Mucosa of rectum (tissue), 2 donors: Measurements from ENCODE around the gene RFFL.
A peak's percentile ranks its signal among the peaks of the same experiment; 100 is the strongest.
"Not testable (repeated sequence)": the region's sequence is repeated elsewhere in the genome, so short reads cannot be mapped to it uniquely, and the experiment has no call there.

ENCODE experiments used
- H3K27ac ChIP-seq, 2 donors: one replicate each; pipeline ENCODE4 v1.7.0; 2013; ENCODE audit warnings: inconsistent platforms in 2 of 2, low read depth in 2 of 2, low read length in 2 of 2
- H3K27me3 ChIP-seq, 2 donors: one replicate each; pipeline ENCODE4 v1.7.0; 2013; ENCODE audit warnings: low read length in 2 of 2; ENCODE audit not compliant: control insufficient read depth in 2 of 2, insufficient read depth in 2 of 2
- H3K36me3 ChIP-seq, 2 donors: one replicate each; pipeline ENCODE4 v1.7.0; 2013; ENCODE audit warnings: low read length in 2 of 2; ENCODE audit not compliant: control insufficient read depth in 2 of 2, insufficient read depth in 2 of 2
- H3K4me1 ChIP-seq, 2 donors: one replicate each; pipeline ENCODE4 v1.7.0; 2013; ENCODE audit warnings: low read length in 2 of 2, mild to moderate bottlenecking in 1 of 2; ENCODE audit not compliant: control insufficient read depth in 2 of 2, insufficient read depth in 2 of 2
- H3K4me3 ChIP-seq, 2 donors: one replicate each; pipeline ENCODE4 v1.7.0; 2013; ENCODE audit warnings: low read length in 2 of 2
- H3K9ac ChIP-seq, 2 donors: one replicate each; pipeline ENCODE4 v1.7.0; 2013; ENCODE audit warnings: low read length in 2 of 2, low read depth in 1 of 2, mild to moderate bottlenecking in 1 of 2
- H3K9me3 ChIP-seq, 2 donors: one replicate each; pipeline ENCODE4 v1.7.0; 2013; ENCODE audit warnings: low read length in 2 of 2; ENCODE audit not compliant: control insufficient read depth in 2 of 2
- donor health status: healthy.
- donor health status: Normal muscosa, but diverticular disease.

RFFL gene

DNA sequence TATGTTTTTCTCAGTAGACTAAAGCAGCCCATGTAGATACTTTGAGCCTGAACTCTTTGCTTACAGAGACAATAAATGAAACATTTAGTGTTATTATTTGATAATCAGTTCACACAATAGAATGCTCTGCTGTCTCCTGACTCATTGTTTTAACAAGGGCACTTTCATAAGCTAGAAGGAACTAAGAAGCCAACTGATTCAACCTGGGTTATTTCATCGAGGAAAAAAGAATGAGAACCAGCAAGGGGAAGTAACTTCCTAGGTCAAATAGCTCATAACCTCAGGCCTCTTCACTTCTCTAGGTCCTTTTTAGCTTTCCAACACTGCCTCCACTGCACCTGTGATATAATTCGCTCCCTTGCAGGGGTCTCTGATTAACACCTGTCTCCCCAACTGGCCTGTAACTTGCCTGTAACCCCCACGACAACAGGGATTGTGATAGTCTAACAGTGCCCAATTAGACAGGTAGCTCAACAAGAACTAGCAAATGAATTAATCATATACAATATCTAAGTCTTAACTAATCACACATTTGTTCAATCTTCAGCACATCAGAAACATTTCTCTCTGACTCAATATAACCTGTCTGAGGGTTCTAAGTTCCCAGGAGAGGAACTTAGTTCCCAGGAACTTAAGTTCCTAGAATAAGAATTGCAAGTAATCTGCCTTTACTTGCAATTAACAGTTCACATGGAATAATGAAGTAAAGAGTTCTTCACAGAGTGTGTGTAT lies 34.8 kb downstream of the RFFL start:
- Histone ChIP-seq H3K27ac (no peak overlapping the region), H3K4me1 (peaks cover 0 to 5% of the 10 kb centered on the region in 2 donors), H3K27me3 (no peaks in the 10 kb centered on the region), H3K9ac (no peak overlapping the region), H3K4me3 (no peak overlapping the region), H3K9me3 (no peaks in the 10 kb centered on the region), H3K36me3 (peaks cover 9 to 11% of the 10 kb centered on the region in 2 donors)

DNA sequence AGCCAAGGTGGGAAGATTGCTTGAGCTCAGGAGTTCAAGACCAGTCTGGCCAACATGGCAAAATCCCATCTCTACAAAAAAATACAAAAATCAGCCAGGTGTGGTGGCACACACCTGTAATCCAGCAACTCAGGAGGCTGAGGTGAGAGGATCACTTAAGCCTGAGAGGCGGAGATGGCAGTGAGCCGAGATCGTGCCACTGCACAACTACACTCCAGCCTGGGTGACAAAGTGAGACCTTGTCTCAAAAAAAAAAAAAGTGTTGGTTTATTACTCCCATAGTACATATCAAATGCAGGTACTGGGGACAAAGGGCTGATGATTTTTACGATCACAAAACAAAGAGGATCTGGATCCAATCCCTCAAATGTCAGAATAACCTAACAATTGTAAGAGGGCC lies 35.4 kb downstream of the RFFL start:
- H3K4me3 ChIP-seq, H3K4me1 ChIP-seq, H3K27ac ChIP-seq, H3K9ac ChIP-seq, H3K9me3 ChIP-seq, H3K27me3 ChIP-seq: not testable (repeated sequence)
- H3K36me3 ChIP-seq, result peaks cover 9 to 11% of the 10 kb centered on the region in 2 donors

DNA sequence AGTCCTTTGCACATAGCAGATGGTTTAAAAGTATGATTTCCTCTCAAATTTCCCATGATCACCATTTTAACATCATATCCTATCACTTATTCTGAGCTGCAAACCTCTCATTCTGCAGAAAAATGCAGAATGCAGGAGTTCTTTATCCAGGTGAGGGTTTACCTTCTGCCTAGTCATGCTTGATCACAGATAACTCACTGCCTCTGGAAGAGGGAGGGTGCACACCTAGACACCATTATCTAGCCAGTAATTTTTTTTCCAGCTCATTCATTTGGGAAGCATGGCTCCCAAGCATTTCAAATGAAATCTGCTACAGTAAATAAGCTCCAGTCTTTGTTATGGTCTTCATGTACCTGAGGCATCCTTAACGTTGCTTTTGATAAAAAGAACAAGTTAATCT lies 38.0 kb downstream of the RFFL start:
- Histone ChIP-seq H3K4me3 (no peak overlapping the region), H3K4me1 (peaks cover 3 to 5% of the 10 kb centered on the region in 2 donors), H3K27me3 (no peaks in the 10 kb centered on the region), H3K9me3 (no peaks in the 10 kb centered on the region), H3K9ac (no peak overlapping the region), H3K27ac (no peak overlapping the region), H3K36me3 (peaks cover 22 to 25% of the 10 kb centered on the region in 2 donors)

DNA sequence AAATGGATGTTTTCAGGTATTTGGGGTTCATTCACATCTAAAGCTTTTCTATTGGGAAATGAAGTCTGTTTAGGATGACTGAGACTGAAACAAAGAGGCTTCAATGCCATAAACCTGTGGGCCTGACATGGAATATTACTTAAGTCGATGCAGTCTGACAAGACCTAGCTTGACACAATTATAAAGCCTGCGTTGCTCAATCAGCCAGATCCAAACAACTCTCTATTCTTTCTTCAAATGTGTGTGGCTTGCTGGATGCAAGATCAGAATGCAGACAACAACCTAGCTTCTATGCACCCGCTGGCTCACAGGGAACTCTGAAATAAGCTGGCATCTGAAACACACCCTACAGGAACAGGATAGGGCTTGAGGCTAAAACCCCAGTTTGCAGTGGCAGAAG lies 40.0 kb downstream of the RFFL start:
- Histone ChIP-seq H3K36me3 (peaks cover 29 to 31% of the 10 kb centered on the region in 2 donors), H3K4me1 (peaks cover 3 to 7% of the 10 kb centered on the region in 2 donors), H3K9ac (no peak overlapping the region), H3K27me3 (no peaks in the 10 kb centered on the region), H3K4me3 (no peak overlapping the region), H3K9me3 (no peaks in the 10 kb centered on the region), H3K27ac (no peak overlapping the region)

DNA sequence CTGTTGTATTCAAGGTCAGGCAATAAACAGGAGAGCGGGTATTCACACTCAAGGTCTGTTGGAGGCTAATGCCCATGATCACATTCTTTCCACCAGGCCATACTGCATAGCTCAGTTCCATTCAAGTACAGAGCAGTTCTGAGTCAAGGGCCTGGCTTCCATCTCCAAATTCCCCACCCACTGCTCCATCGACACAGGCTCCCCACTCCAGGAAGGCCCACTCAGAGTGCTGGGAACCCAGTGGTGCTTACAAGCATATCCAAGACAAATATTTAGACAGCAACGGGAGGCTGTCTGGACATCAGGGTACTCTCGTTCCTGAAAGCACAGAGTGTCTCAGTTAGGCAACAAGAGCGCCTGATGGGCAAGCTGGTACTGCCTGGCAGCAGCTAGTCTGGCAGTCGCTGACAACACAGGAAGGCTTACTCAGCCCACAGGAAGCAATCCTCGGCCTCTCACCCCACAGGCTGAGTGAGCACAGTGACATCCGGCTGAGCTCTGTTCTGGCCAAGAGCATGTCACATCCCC lies 40.9 kb downstream of the RFFL start:
- H3K4me1 ChIP-seq, result peaks cover 3 to 6% of the 10 kb centered on the region in 2 donors
- no peaks in the 10 kb centered on the region for H3K9me3 ChIP-seq
- no peaks in the 10 kb centered on the region for H3K27me3 ChIP-seq
- H3K27ac ChIP-seq, result peak overlapping the region; percentile 18 to 49
- H3K4me3 ChIP-seq, result no peak overlapping the region
- peaks cover 32 to 37% of the 10 kb centered on the region in 2 donors for H3K36me3 ChIP-seq
- H3K9ac ChIP-seq, result peak overlapping the region in 1 of 2 donors; percentile 27

DNA sequence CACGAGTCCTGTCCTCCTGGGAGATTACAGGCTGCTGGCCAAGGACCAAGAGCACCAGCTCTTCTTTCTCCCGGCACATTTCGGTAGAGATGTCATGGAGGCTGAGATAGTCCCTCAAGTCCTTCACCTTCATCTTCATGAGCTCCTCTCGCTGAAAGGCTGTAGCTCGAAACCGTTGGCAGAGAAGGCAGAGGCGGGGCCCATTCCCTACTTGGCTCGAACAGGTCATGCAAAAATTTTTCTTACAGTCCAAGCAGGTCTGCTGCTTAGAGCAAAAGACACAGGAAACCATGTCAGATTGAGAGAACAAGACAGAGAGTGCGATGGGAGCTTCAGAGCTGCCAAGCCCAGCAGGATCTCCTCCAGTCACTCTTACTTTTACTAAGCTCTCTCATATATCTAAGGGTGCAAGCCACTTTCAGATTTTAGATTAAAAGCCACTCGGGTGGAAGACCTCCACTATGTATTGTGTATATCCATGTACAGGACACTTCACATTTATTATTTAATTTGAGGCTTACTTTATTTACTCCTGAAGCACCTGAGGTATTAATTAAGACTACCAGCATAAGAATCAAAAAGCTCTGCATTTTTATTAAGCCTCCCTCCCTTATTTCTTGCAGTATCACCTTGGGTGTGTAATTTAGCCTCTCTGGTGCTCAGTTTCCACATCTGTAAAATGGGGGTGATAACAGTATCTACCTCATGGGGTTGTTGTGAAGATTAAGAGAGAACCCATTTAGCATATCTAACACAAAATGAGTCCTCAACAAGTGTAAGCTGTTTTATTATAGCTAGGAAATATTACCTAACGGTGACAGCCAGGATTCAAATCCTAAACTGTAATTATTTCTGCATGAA lies 41.8 kb downstream of the RFFL start:
- Histone ChIP-seq H3K27me3 (no peaks in the 10 kb centered on the region), H3K9me3 (no peaks in the 10 kb centered on the region), H3K4me1 (peaks cover 3 to 6% of the 10 kb centered on the region in 2 donors), H3K4me3 (no peak overlapping the region), H3K9ac (no peak overlapping the region), H3K36me3 (peaks cover 38 to 45% of the 10 kb centered on the region in 2 donors), H3K27ac (peak overlapping the region; percentile 18 to 49)

DNA sequence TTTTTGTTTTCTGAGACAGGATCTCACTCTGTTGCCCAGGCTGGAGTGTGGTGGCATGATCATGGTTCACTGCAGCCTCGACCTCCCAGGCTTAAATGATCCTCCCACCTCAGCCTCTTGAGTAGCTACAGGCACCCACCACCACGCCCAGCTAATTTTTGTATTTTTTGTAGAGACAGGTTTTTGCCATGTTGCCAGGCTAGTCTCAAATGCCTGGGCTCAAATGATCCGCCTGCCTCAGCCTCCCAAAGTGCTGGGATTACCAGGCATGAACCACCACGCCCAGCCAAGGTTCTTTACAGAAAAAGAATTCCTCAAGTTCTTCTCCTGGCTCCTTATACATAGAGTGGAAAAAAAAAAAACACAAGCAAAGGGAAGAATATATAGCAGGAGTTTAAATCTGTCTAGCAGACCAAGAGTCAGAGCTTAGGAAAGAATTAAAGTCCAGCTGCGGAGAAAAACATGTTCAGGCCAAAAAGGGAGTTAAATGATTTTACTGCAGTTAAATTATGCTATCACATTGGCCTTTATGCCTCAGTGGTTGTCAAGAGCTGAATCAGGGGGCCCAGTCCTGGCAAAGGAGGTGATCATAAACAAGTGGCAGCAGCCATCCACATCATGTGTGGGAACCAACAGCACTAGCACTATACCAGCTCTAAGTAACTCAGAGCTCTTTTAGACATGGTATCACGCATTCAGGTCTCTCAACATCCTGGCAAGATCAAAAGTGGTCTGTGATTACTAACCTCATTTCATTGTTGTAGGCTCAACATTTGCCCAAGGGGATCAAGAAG lies 43.9 kb downstream of the RFFL start:
- H3K4me3 ChIP-seq, result no peak overlapping the region
- no peaks in the 10 kb centered on the region for H3K9me3 ChIP-seq
- H3K9ac ChIP-seq, result no peak overlapping the region
- no peak overlapping the region for H3K27ac ChIP-seq
- H3K27me3 ChIP-seq, result no peaks in the 10 kb centered on the region
- H3K36me3 ChIP-seq, result peaks cover 46 to 54% of the 10 kb centered on the region in 2 donors
- peaks cover 3 to 6% of the 10 kb centered on the region in 2 donors for H3K4me1 ChIP-seq

DNA sequence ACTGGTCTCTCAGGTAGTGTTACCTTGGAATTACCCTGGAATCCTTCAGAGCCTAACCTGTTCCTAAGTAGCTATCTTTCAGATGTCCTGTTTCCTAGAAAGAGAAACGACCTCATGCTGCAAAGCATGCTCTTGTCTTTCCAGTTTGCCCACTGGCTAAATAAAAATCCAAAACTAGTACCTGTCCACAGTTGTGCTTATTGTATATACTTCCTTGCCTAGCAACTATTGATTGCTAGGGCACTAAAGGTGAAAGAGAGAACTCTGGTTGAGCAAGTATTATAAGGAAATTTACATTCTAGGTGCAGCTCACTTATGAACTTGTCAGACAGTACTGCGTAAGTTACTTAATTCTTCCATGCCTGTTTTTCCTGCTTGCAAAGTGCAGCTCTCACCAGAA lies 44.7 kb downstream of the RFFL start:
- Histone ChIP-seq H3K27me3 (no peaks in the 10 kb centered on the region), H3K4me1 (peaks cover 3 to 6% of the 10 kb centered on the region in 2 donors), H3K9me3 (no peaks in the 10 kb centered on the region), H3K27ac (no peak overlapping the region), H3K9ac (no peak overlapping the region), H3K36me3 (peaks cover 48 to 57% of the 10 kb centered on the region in 2 donors), H3K4me3 (no peak overlapping the region)

DNA sequence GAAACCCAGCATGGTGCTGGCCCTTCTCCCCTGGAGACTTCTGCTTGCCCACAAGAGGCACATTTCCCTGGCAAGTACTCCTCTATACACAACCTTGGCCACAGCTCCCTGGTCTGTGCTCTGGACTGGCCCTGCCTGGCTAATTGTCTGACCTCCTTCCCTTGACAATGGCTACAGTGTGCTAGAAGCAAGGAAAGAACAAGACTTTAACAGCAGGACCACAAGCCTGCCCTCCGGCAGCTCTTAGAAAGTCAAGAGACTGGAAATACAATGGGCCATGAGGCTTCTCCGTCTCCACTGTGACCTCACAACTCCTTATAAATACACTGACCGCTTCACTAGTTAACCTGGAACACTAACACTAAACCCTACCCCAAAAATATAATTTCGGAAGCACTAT lies 46.5 kb downstream of the RFFL start:
- peaks cover 49 to 63% of the 10 kb centered on the region in 2 donors for H3K36me3 ChIP-seq
- H3K4me1 ChIP-seq, result peaks cover 0 to 6% of the 10 kb centered on the region in 2 donors
- H3K27me3 ChIP-seq, result no peaks in the 10 kb centered on the region

More for the DNA sequence above, 46.5 kb downstream of the RFFL start:
- Histone ChIP-seq H3K27ac (no peak overlapping the region), H3K9me3 (no peaks in the 10 kb centered on the region), H3K9ac (no peak overlapping the region), H3K4me3 (no peak overlapping the region)
